ENCODE measurements around the gene ADGRV1.

DNA sequence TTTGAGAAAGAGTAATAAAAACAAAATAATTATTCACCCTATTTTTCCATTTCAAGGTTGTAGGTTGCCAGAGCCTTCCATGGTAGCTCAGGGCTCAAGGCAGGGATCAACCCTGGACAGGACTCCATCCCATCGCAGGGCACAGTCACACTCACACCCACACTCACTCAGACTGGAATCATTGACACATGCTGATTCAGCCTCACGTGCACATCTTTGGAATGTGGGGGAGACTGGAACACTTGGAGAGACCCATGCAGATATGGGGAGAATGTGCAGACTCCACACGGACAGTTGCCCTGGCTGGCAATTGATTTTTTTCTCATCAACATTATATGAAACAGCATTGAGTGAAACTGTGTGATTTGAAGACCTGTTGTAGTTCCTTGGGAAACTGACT lies 234.1 kb downstream of the ADGRV1 start:
- no peak for TF ChIP-seq MYC (IDR thresholded peaks at IDR 0.05; ENCODE audit: low read depth, low read length)
- TF ChIP-seq, protein P1, sequence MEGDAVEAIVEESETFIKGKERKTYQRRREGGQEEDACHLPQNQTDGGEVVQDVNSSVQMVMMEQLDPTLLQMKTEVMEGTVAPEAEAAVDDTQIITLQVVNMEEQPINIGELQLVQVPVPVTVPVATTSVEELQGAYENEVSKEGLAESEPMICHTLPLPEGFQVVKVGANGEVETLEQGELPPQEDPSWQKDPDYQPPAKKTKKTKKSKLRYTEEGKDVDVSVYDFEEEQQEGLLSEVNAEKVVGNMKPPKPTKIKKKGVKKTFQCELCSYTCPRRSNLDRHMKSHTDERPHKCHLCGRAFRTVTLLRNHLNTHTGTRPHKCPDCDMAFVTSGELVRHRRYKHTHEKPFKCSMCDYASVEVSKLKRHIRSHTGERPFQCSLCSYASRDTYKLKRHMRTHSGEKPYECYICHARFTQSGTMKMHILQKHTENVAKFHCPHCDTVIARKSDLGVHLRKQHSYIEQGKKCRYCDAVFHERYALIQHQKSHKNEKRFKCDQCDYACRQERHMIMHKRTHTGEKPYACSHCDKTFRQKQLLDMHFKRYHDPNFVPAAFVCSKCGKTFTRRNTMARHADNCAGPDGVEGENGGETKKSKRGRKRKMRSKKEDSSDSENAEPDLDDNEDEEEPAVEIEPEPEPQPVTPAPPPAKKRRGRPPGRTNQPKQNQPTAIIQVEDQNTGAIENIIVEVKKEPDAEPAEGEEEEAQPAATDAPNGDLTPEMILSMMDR (IDR thresholded peaks at IDR 0.05; ENCODE audit: extremely low read depth in 1 of 2, insufficient read depth in 1 of 2, low read depth in 1 of 2, low read length in 2 of 2) = no peak
